HCT116 (cell line): Measurements from ENCODE around the gene SERTAD2. TPM values are rescaled to one million over a fixed set of nuclear protein-coding genes. Genes with fewer than 3 reads are reported as not detected.

ENCODE experiments used
- ATAC-seq: fragments of 200-7000 bp; cut with Tn5 transposase; 2 replicates; pipeline ENCODE4 v1.9.1; 2020; ENCODE audit warnings: mild to moderate bottlenecking, moderate library complexity
- BruUV-seq: library from RNA; stranded (reverse); fragments of 400-500 nt; replicated peaks from 2 replicates; lab custom pipeline; 2021; lab: Mats Ljungman, UMichigan
- CTCF ChIA-PET: fragments of 300-600 bp; sonication (Branson Sonifier 250); formaldehyde crosslinking; loops from one replicate; lab custom pipeline; 2021; ENCODE audit warnings: antibody characterized with exemption; lab: Charles Lee
- POLR2A ChIA-PET: fragments of 300-600, 350-600 bp; sonication (Branson Sonifier 250); formaldehyde crosslinking; loops from one replicate; lab custom pipeline; 2021; ENCODE audit warnings: antibody characterized with exemption; lab: Charles Lee
- RAD21 ChIA-PET, 2 experiments: fragments of 300-600 bp; sonication (Branson Sonifier 250); formaldehyde crosslinking; loops; one replicate each; lab custom pipeline; 2023; ENCODE audit warnings: low total read pairs in 2 of 2; ENCODE audit not compliant: uncharacterized antibody in 2 of 2, unreplicated experiment in 2 of 2, low non-redundant PET in 1 of 2; lab: Charles Lee
- DNase-seq: peaks from one replicate; pipeline ENCODE4 v3.0.0-alpha.2; 2010; ENCODE audit warnings: low read depth, low spot score
- H2AFZ ChIP-seq: fragments of 200-600 bp; shearing (Covaris generic), sonication (generic); 2 replicates; pipeline ENCODE4 v1.6.1; 2017; ENCODE audit warnings: low read depth, mixed run types, mixed read lengths, antibody characterized with exemption, low read length; ENCODE audit not compliant: poor library complexity, severe bottlenecking
- H3K27ac ChIP-seq: 2 replicates; pipeline ENCODE4 v1.5.1; 2012; ENCODE audit warnings: low read depth, low read length
- H3K27me3 ChIP-seq: fragments of 200-600 bp; sonication (generic); 2 replicates; pipeline ENCODE4 v1.6.1; 2016; ENCODE audit warnings: mixed run types, low read length, mixed read lengths; ENCODE audit not compliant: insufficient read depth
- H3K36me3 ChIP-seq, 2 experiments: fragments of 200-500 bp in 1 of 2; fragments of 200-600 bp in 1 of 2; sonication (Bioruptor generic) in 1 of 2; sonication (generic) in 1 of 2; 2 replicates each; pipeline versions ENCODE4 v1.5.1 to v1.6.1; 2014 to 2016; ENCODE audit warnings: low read length in 2 of 2, inconsistent platforms in 1 of 2, mixed read lengths in 1 of 2, mixed run types in 1 of 2; ENCODE audit not compliant: insufficient read depth in 2 of 2, control insufficient read depth in 1 of 2
- H3K4me1 ChIP-seq, 2 experiments: fragments of 200-600 bp in 1 of 2; sonication (generic) in 1 of 2; 2 replicates each; pipeline versions ENCODE4 v1.5.1 to v1.6.1; 2012 to 2017; ENCODE audit warnings: low read length in 2 of 2, inconsistent platforms in 1 of 2, mild to moderate bottlenecking in 1 of 2, mixed read lengths in 1 of 2, mixed run types in 1 of 2, moderate library complexity in 1 of 2; ENCODE audit not compliant: insufficient read depth in 2 of 2, control insufficient read depth in 1 of 2
- H3K4me2 ChIP-seq: fragments of 200-600 bp; sonication (generic); 2 replicates; pipeline ENCODE4 v1.6.1; 2017; ENCODE audit warnings: mixed run types, low read length, mixed read lengths
- H3K4me3 ChIP-seq, 2 experiments: fragments of 200-600 bp in 1 of 2; sonication (generic) in 1 of 2; replicated peaks in 1 of 2; 2 replicates each; pipeline ENCODE4 v1.5.1; 2011 to 2016; ENCODE audit warnings: low read length in 2 of 2, control low read depth in 1 of 2, low read depth in 1 of 2, mild to moderate bottlenecking in 1 of 2, mixed read lengths in 1 of 2, mixed run types in 1 of 2
- H3K79me2 ChIP-seq: fragments of 200-600 bp; sonication (generic); 2 replicates; pipeline ENCODE4 v1.6.1; 2017; ENCODE audit warnings: mild to moderate bottlenecking, mixed run types, low read length, moderate library complexity, mixed read lengths; ENCODE audit not compliant: insufficient read depth
- H3K9ac ChIP-seq: fragments of 200-600 bp; sonication (generic); 2 replicates; pipeline ENCODE4 v1.6.1; 2016; ENCODE audit warnings: low read length, mixed read lengths
- H3K9me2 ChIP-seq: fragments of 200-600 bp; sonication (generic), shearing (Covaris generic); 2 replicates; pipeline ENCODE4 v1.6.1; 2017; ENCODE audit warnings: mixed run types, mild to moderate bottlenecking, moderate library complexity; ENCODE audit not compliant: insufficient read depth
- H3K9me3 ChIP-seq, 2 experiments: fragments of 200-500 bp in 1 of 2; fragments of 200-600 bp in 1 of 2; sonication (Bioruptor generic) in 1 of 2; sonication (generic) in 1 of 2; 2 replicates each; pipeline ENCODE4 v1.6.1; 2014 to 2017; ENCODE audit warnings: low read length in 2 of 2, mixed read lengths in 2 of 2, inconsistent platforms in 1 of 2, low read depth in 1 of 2, mild to moderate bottlenecking in 1 of 2, mixed run types in 1 of 2, moderate library complexity in 1 of 2; ENCODE audit not compliant: control insufficient read depth in 1 of 2, insufficient read depth in 1 of 2
- H4K20me1 ChIP-seq: fragments of 200-600 bp; sonication (generic), shearing (Covaris generic); 2 replicates; pipeline ENCODE4 v1.6.1; 2017; ENCODE audit warnings: mixed run types, mild to moderate bottlenecking, moderate library complexity; ENCODE audit not compliant: insufficient read depth
- ATF3 ChIP-seq: IDR thresholded peaks from 2 replicates; pipeline ENCODE4 v1.6.1; 2012
- CEBPB ChIP-seq: IDR thresholded peaks from 2 replicates; pipeline ENCODE4 v1.6.1; 2012; ENCODE audit warnings: low read depth
- REST ChIP-seq: IDR thresholded peaks from 2 replicates; pipeline ENCODE4 v1.6.1; 2012; ENCODE audit warnings: low read depth
- SP1 ChIP-seq: IDR thresholded peaks from 2 replicates; pipeline ENCODE4 v1.6.1; 2012; ENCODE audit warnings: low read depth
- SRF ChIP-seq: IDR thresholded peaks from 2 replicates; pipeline ENCODE4 v1.6.1; 2012; ENCODE audit warnings: low read depth
- ZNF274 ChIP-seq: fragments of 200-500 bp; sonication (Bioruptor generic); IDR thresholded peaks from 2 replicates; pipeline ENCODE4 v1.6.1; 2014; ENCODE audit warnings: mild to moderate bottlenecking, low read depth, low read length, inconsistent platforms
- intact Hi-C: fragments of 100-400 bp; cut with micrococcal nuclease; formaldehyde crosslinking; loops from 2 replicates; pipeline ENCODE4 v1.10.0; 2022
- total RNA-seq: library from RNA; stranded (reverse); gene quantifications from one replicate; pipeline ENCODE4 v1.2.1, GENCODE V29; 2021; ENCODE audit not compliant: unreplicated experiment

Gene SERTAD2
- total RNA-seq, 1 experiment from 2014 or later, result 80.1 TPM

- no peaks in the 10 kb centered on the region for H3K9me2 ChIP-seq
- H3K36me3 ChIP-seq, result no peaks in the 10 kb centered on the region
- no peaks in the 10 kb centered on the region for H4K20me1 ChIP-seq
- TF ChIP-seq CEBPB, result no peak
- TF ChIP-seq SRF, result no peak
- no peak for TF ChIP-seq ZNF274
- TF ChIP-seq ATF3, result no peak
- TF ChIP-seq SP1, result no peak
- TF ChIP-seq, all 23 proteins: peak for 0
- no peak overlapping the region for H2AFZ ChIP-seq
- H3K4me1 ChIP-seq, result peaks cover 3 to 18% of the 10 kb centered on the region in 2 experiments; a peak in 3 of 4 replicates
- ChIA-PET POLR2A (no interaction called here), RAD21 (no interaction called here), CTCF (no interaction called here)
- no peak for DNase-seq
- no peak overlapping the region for H3K4me3 ChIP-seq
- no peak overlapping the region for H3K4me2 ChIP-seq
- no TSS peak for BruUV-seq
- no peak overlapping the region for H3K9ac ChIP-seq
- no peaks in the 10 kb centered on the region for H3K9me3 ChIP-seq
- intact Hi-C loops, result no loop called here
- H3K27ac ChIP-seq, result no peak overlapping the region
- no peaks in the 10 kb centered on the region for H3K79me2 ChIP-seq
- no peak for ATAC-seq
- no peaks in the 10 kb centered on the region for H3K27me3 ChIP-seq
Measured at GRCh38 chr2:64679673-64680425, 26.1 kb upstream of the SERTAD2 start.

GRCh38 chr2:64678771-64679590 lies 25.3 kb upstream of the SERTAD2 start:
- H3K4me2 ChIP-seq, result no peak overlapping the region
- BruUV-seq, result no TSS peak
- DNase-seq, result no peak
- TF ChIP-seq REST, result no peak
- RAD21 ChIA-PET, result no interaction called here
- no peak overlapping the region for H3K27ac ChIP-seq
- no peaks in the 10 kb centered on the region for H3K9me3 ChIP-seq
- no peaks in the 10 kb centered on the region for H4K20me1 ChIP-seq
- H3K9ac ChIP-seq, result no peak overlapping the region
- H3K4me3 ChIP-seq, result no peak overlapping the region
- ATAC-seq, result no peak
- H3K4me1 ChIP-seq, result peaks cover 3 to 18% of the 10 kb centered on the region in 2 experiments; a peak in 3 of 4 replicates
- no peaks in the 10 kb centered on the region for H3K27me3 ChIP-seq
- POLR2A ChIA-PET, result no interaction called here
- H3K79me2 ChIP-seq, result no peaks in the 10 kb centered on the region
- CTCF ChIA-PET, result interaction anchor here (0.5 kb wide), 1 partner anchor 96 kb away, joined by 5 read pairs; no protein-coding TSS in a partner anchor
- intact Hi-C loops, result no loop called here
- no peaks in the 10 kb centered on the region for H3K9me2 ChIP-seq
- no peak overlapping the region for H2AFZ ChIP-seq
- no peaks in the 10 kb centered on the region for H3K36me3 ChIP-seq
